ENCODE measurements around the gene NCKAP5. TPM values are rescaled to one million over a fixed set of nuclear protein-coding genes. Genes with fewer than 3 reads are reported as not detected.

The NCKAP5 gene
- polyA plus RNA-seq, 3 donors = not detected

- peaks cover 0 to 1% (median 0%) of the 10 kb centered on the region in 3 donors for H3K27me3 Mint-ChIP-seq (ENCODE audit: low read depth in 3 of 3)
- Histone ChIP-seq H3K79me2 (ENCODE audit: insufficient read depth, low read length) (no peaks in the 10 kb centered on the region), H3K9ac (ENCODE audit: insufficient read depth, low read length, poor library complexity, severe bottlenecking) (no peak overlapping the region), H3K4me1 (ENCODE audit: control insufficient read depth in 1 of 2, insufficient read depth in 2 of 2, low read length in 2 of 2) (no peaks in the 10 kb centered on the region), H3K36me3 (replicated peaks in 1 of 2; ENCODE audit: control insufficient read depth in 1 of 2, insufficient read depth in 2 of 2, low read length in 2 of 2) (no peaks in the 10 kb centered on the region), H3K9me3 (replicated peaks in 1 of 2; ENCODE audit: control insufficient read depth in 1 of 2, insufficient read depth in 1 of 2, low read length in 2 of 2) (no peaks in the 10 kb centered on the region), H3K27ac (ENCODE audit: low read depth in 1 of 2, low read length in 2 of 2) (no peak overlapping the region), H3K4me3 (replicated peaks in 1 of 3; ENCODE audit: low read depth in 2 of 3, low read length in 3 of 3) (no peak overlapping the region), H4K20me1 (ENCODE audit: insufficient read depth, low read length) (no peaks in the 10 kb centered on the region), H2AFZ (ENCODE audit: insufficient read depth, low read depth, low read length, poor library complexity, severe bottlenecking) (no peak overlapping the region), H3K27me3 (ENCODE audit: control insufficient read depth in 2 of 2, insufficient read depth in 2 of 2, low read length in 2 of 2) (no peaks in the 10 kb centered on the region), H3K4me2 (replicated peaks; ENCODE audit: extremely low read depth, low read length, poor library complexity, severe bottlenecking) (no peak overlapping the region)
- DNase-seq = no peak
- WGBS (ENCODE audit: insufficient coverage) = no CpG with 5 or more reads among the region's 1 CpG
- H3K4me1 Mint-ChIP-seq = no peaks in the 10 kb centered on the region
- no peak overlapping the region for H3K27ac Mint-ChIP-seq
- H3K36me3 Mint-ChIP-seq = no peaks in the 10 kb centered on the region
- intact Hi-C loops (cut with micrococcal nuclease) = no loop called here
- H3K4me3 Mint-ChIP-seq = no peak overlapping the region
- no peak for TF ChIP-seq CTCF (IDR thresholded peaks at IDR 0.05)
- peaks cover 0 to 3% (median 0%) of the 10 kb centered on the region in 7 donors for H3K9me3 Mint-ChIP-seq
Observed at GRCh38 chr2:133232556-133232955, 335.7 kb downstream of the NCKAP5 start.

- Mint-ChIP-seq H3K27ac (no peak overlapping the region), H3K36me3 (no peaks in the 10 kb centered on the region), H3K4me3 (no peak overlapping the region), H3K4me1 (no peaks in the 10 kb centered on the region), H3K9me3 (peaks cover 0 to 3% (median 0%) of the 10 kb centered on the region in 7 donors), H3K27me3 (ENCODE audit: low read depth in 3 of 3) (peaks cover 0 to 1% (median 0%) of the 10 kb centered on the region in 3 donors)
- no peaks in the 10 kb centered on the region for H3K9me3 ChIP-seq (replicated peaks in 1 of 2; ENCODE audit: control insufficient read depth in 1 of 2, insufficient read depth in 1 of 2, low read length in 2 of 2)
- no peak overlapping the region for H2AFZ ChIP-seq (ENCODE audit: insufficient read depth, low read depth, low read length, poor library complexity, severe bottlenecking)
- H3K4me3 ChIP-seq (replicated peaks in 1 of 3; ENCODE audit: low read depth in 2 of 3, low read length in 3 of 3) = no peak overlapping the region
- intact Hi-C loops (cut with micrococcal nuclease) = no loop called here
- H3K4me2 ChIP-seq (replicated peaks; ENCODE audit: extremely low read depth, low read length, poor library complexity, severe bottlenecking) = no peak overlapping the region
- no peak for DNase-seq
- TF ChIP-seq CTCF (IDR thresholded peaks at IDR 0.05) = no peak
- H3K9ac ChIP-seq (ENCODE audit: insufficient read depth, low read length, poor library complexity, severe bottlenecking) = no peak overlapping the region
- no peaks in the 10 kb centered on the region for H3K27me3 ChIP-seq (ENCODE audit: control insufficient read depth in 2 of 2, insufficient read depth in 2 of 2, low read length in 2 of 2)
- no CpG with 5 or more reads among the region's 1 CpG for WGBS (ENCODE audit: insufficient coverage)
- no peaks in the 10 kb centered on the region for H3K79me2 ChIP-seq (ENCODE audit: insufficient read depth, low read length)
- H3K36me3 ChIP-seq (replicated peaks in 1 of 2; ENCODE audit: control insufficient read depth in 1 of 2, insufficient read depth in 2 of 2, low read length in 2 of 2) = no peaks in the 10 kb centered on the region
- no peak overlapping the region for H3K27ac ChIP-seq (ENCODE audit: low read depth in 1 of 2, low read length in 2 of 2)
- H4K20me1 ChIP-seq (ENCODE audit: insufficient read depth, low read length) = no peaks in the 10 kb centered on the region
- H3K4me1 ChIP-seq (ENCODE audit: control insufficient read depth in 1 of 2, insufficient read depth in 2 of 2, low read length in 2 of 2) = no peaks in the 10 kb centered on the region
Observed at GRCh38 chr2:133231264-133231663, 337.0 kb downstream of the NCKAP5 start.
